Right ventricle myocardium superior (tissue), 1 donor: ENCODE data around the gene AP1S3. TPM values are rescaled to one million over a fixed set of nuclear protein-coding genes. Genes with fewer than 3 reads are reported as not detected.
"Not testable (repeated sequence)": the region's sequence is repeated elsewhere in the genome, so short reads cannot be mapped to it uniquely, and the experiment has no call there.

Experiments
- ATAC-seq: fragments of 200-7000 bp; cut with Tn5 transposase; one replicate; pipeline ENCODE4 v1.9.1; 2020; ENCODE audit warnings: mild to moderate bottlenecking; ENCODE audit not compliant: poor library complexity
- DNase-seq: peaks from one replicate; pipeline ENCODE4 v3.0.0-alpha.2; 2020
- intact Hi-C: fragments of 100-400 bp; cut with DNase I; formaldehyde crosslinking; loops from one replicate; pipeline ENCODE4 v1.11.2; 2022
- total RNA-seq: library from RNA; stranded (reverse); fragmentation: NEBNext Ultra II Directional; extraction: Animal tissue kit (Norgen Biotek cat#: 25700); gene quantifications from one replicate; pipeline ENCODE4 v1.2.1, GENCODE V29; 2021
- donor health status: DM: no; HTN: yes; CAD: no; lungs with severe emphysema.

AP1S3 gene
- total RNA-seq, 1 donor from 2014 or later: 0.16 TPM

DNA sequence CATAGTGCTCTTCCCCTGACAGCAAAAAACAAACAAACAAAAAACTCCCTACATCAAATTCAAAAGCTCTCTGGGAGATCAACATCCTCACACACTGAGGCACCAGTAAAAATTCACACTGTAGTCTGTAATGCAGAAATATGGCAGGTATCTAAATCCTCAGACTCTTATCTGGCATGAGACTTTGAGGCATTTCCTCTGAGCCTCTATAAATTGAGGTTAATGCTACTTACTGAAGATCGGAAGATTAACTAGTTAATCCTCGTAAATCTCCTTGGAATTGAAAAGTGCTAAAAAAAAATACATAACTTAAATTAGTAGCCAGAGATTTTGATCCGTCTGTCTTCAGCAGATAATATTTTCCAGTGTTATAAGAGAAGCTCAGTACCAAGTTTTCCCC, 65.0 kb downstream of the AP1S3 start:
- intact Hi-C loops: no loop called here
- no peak for ATAC-seq
- DNase-seq: no peak

GRCh38 chr2:223771475-223771874, 65.9 kb downstream of the AP1S3 start:
- ATAC-seq: no peak
- no peak for DNase-seq
- intact Hi-C loops: no loop called here

GRCh38 chr2:223768179-223768578, 69.2 kb downstream of the AP1S3 start:
- ATAC-seq: no peak
- no peak for DNase-seq
- intact Hi-C loops: no loop called here

GRCh38 chr2:223767341-223767740, 70.0 kb downstream of the AP1S3 start:
- ATAC-seq (no peak), DNase-seq (no peak)
- intact Hi-C loops: no loop called here

DNA sequence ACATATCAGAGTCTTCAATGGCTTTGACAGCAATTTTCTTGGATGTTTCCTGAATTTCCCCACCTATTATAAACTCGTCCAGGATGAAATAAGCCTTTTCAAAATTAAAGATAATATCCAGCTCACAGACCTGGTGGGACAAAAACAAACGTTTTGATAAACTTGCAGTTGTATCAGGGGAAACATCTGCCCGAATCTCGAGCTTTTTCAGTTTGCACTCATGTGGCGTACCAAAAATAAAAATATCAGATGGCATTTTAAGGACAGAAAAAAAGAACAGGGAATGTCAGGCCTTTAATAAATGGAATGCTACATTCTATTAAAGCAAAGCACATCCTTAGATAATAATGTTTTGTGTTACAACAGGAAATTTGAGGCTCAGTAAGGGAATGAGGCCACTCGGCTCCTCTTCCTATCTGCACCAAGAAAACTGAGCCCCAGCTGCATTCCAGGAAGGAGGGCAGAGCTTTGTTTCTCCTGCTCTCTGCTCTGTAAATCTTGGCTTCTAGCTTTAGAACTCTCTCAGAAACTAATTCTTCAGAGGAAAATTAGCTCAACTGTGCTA, 72.1 kb downstream of the AP1S3 start:
- no peak for DNase-seq
- no peak for ATAC-seq
- intact Hi-C loops: no loop called here

DNA sequence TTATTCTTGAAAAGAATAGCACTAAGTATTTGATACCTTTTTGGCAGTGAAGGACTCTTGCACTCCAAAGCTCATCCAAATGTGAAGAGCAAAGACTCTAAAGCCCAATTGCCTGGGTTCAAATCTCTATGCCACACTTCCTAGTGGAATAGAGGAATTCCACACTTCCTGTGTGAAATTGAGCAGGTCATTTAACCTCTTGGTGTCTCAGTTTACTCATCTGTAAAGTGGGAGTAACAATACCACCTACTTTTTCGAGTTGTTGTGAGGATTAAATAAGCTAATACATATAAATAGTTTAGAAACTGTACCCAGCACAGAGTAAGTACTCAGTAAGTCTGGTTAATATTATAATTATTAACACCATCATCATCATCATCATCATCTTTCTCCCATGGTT, 72.6 kb downstream of the AP1S3 start:
- no peak for ATAC-seq
- no peak for DNase-seq
- intact Hi-C loops: no loop called here

DNA sequence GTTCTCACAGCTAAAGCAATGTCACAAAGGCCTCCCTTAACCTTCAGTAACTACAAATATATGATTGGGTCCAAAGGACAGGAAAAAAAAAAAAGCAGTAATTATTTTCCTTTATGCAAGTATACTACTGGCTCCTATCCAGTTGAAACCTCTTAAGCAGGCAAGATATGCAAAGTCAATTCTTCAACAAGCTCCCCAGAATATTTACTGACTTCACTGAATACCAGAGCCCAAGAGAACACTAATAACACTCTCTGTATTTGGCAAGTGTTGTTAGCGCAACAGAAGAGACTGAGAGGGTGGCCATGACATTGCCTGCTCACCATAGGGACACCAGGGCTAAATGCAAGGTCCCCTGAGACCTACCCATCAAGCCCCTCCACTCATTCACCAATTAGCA, 74.5 kb downstream of the AP1S3 start:
- no peak for ATAC-seq
- intact Hi-C loops: no loop called here

GRCh38 chr2:223761746-223762145, 75.6 kb downstream of the AP1S3 start:
- intact Hi-C loops, ATAC-seq, DNase-seq: not testable (repeated sequence)

More for the DNA sequence above, 74.5 kb downstream of the AP1S3 start:
- DNase-seq: no peak

- intact Hi-C loops: no loop called here
- ATAC-seq (peak; percentile 41), DNase-seq (no peak)
Measured at GRCh38 chr2:223760838-223761502, 76.4 kb downstream of the AP1S3 start.

GRCh38 chr2:223759569-223760430, 77.6 kb downstream of the AP1S3 start:
- ATAC-seq (no peak), DNase-seq (no peak)
- intact Hi-C loops: no loop called here

GRCh38 chr2:223758131-223758840, 79.1 kb downstream of the AP1S3 start:
- DNase-seq: no peak
- no peak for ATAC-seq

DNA sequence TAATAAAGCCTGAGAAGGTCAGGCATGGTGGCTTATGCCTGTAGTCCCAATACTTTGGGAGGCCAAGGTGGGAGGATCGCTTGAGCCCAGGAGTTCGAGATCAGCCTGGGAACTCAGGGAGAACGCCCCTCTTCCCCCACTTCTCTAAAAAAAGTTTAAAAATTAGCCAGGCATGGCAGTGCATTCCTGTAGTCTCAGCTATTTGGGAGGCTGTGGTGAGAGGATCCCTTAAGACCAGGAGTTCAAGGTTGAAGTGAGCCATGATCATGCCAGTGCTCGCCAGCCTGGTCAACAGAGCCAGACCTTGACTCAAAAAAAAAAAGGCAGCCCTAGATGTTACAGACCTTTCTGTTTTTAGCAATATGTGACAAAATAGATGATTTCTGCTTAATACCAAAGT, 83.4 kb downstream of the AP1S3 start:
- ATAC-seq: no peak
- DNase-seq: no peak
- intact Hi-C loops: no loop called here

More at GRCh38 chr2:223758131-223758840, 79.1 kb downstream of the AP1S3 start:
- intact Hi-C loops: no loop called here

- no peak for ATAC-seq
- intact Hi-C loops: no loop called here
- DNase-seq: no peak
Measured at GRCh38 chr2:223751012-223751411, 86.4 kb downstream of the AP1S3 start.

DNA sequence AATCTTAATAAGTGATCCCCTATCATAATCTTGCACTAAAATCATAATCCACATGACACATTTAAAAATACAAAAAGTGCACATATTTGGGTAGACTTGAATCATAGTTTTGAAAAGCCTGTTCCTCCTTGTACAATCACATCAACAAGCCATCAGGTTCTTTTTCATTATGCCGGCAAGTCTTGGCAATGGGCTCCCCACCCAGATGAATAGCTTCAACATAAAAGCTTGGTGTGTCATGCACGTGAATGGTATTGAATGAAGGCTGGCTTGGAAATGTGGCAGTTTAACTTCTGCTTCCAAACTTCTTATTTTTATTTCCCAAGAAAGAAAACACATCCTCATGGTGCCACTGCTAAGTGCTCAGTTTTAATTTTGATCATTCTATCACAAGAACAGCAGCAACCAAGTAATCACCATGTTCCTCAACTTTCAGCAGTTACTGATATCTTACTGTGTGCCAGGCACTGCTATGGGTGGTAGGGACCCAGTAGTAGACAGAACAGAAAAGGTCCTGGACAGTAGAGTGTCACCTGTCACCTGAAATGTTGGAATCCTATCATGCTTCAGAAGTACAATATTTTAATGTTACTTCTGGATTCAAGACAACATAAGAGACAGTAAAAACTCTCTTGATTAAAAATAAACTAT, 89.9 kb downstream of the AP1S3 start:
- intact Hi-C loops: no loop called here
- ATAC-seq (no peak), DNase-seq (no peak)

DNA sequence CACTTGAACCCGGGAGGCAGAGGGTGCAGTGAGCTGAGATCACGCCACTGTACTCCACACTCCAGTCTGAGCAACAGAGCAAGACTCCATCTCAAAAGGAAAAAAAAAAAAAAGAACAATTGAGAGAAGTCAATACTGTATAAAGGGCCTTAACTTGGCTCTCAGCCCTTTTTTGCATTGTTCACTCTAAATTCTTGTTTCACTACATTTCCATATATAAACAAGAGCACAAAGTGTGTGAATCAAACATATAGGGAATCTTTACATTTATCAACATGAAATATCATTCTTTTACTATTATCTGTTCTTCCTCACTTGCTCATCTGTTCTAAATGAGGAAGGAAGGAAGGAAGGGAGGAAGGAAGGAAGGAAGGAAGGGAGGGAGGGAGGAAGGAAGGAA, 90.8 kb downstream of the AP1S3 start:
- DNase-seq: no peak
- no peak for ATAC-seq
- intact Hi-C loops: no loop called here

- intact Hi-C loops: no loop called here
- peak; percentile 36 for ATAC-seq
- DNase-seq: no peak
Measured at GRCh38 chr2:223744580-223744979, 92.8 kb downstream of the AP1S3 start.

DNA sequence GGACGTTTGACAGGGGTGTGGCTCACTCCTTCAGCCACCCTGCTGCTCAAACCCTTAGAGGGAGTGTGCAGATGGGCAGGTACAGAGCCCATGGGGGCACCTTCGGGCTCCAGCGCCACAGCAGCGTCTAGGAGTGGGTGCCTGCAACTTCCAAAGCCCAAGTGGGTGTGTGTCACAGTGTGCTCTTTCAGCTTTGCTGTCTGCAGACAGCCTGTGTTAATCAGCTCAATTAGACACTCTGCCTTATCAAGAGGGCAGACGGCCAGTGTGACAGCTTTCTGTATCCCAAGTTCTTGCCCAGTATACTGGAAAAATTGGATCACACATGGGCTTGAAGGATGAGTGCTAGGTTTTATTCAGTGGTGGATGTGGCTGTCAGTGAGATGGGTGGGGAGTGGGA, 96.7 kb downstream of the AP1S3 start:
- ATAC-seq: peak; percentile 55
- intact Hi-C loops: no loop called here
- DNase-seq: no peak

DNA sequence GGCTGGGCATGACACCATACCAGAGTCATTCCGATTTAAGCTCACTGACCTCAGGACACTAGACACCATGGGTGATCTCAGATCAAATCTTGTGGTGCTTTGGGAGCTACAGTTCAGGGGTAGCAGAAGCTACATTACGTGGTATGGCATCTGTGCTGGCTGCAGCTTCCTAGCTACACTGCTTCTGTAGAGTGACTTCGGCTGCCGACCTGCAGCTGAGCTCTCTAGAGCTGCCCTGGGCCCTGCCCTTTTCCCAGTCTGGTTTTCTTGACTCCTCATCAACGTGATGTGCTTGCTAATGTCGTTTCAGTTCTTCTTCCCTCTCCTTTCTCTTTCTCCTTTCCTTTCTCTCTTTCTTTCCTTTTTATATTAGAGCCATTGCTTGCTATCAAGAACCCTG, 100.2 kb downstream of the AP1S3 start:
- ATAC-seq: no peak
- intact Hi-C loops: no loop called here
- no peak for DNase-seq

DNA sequence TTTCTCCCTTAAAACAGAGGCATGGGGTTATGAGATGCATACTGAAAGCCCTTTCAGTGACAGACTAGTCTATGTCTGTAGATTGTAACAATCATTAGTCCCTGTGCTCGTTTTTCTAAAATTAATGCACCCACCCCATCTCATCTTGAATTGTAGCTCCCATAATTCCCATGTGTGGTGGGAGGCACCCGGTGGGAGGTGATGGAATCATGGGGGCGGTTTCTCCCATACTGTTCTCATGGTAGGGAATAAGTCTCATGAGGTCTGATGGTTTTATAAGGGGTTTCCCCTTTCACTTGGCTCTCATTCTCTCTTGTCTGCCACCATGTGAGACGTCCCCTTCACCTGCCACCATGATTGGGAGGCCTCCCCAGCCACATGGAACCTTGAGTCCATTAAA, 100.9 kb downstream of the AP1S3 start:
- ATAC-seq (no peak), DNase-seq (no peak)
- intact Hi-C loops: no loop called here
